Gastrocnemius medialis (tissue), 4 donors: ENCODE measurements around the gene COL23A1. TPM values are rescaled to one million over a fixed set of nuclear protein-coding genes. Genes with fewer than 3 reads are reported as not detected.
A peak's percentile ranks its signal among the peaks of the same experiment; 100 is the strongest.

Source experiments
- ATAC-seq, 2 donors: fragments of 150-250 bp; one replicate each; pipeline ENCODE4 v1.9.1; 2016
- DNase-seq, 2 donors: peaks; one replicate each; pipeline ENCODE4 v3.0.0-alpha.2; 2019
- H3K27ac ChIP-seq, 4 donors: fragments of 200-600 bp; sonication (generic); 1 replicate in 1 of 4; 2 replicates in 3 of 4; pipeline ENCODE4 v1.5.1; 2016 to 2018; ENCODE audit warnings: mild to moderate bottlenecking in 2 of 4, moderate library complexity in 1 of 4
- H3K27me3 ChIP-seq, 3 donors: fragments of 200-600 bp; sonication (generic) in 2 of 3; 1 replicate in 1 of 3; 2 replicates in 2 of 3; pipeline versions ENCODE4 v1.5.1 to v1.6.0; 2016 to 2019; ENCODE audit warnings: mild to moderate bottlenecking in 1 of 3, moderate library complexity in 1 of 3
- H3K36me3 ChIP-seq, 2 donors: fragments of 200-600 bp; sonication (generic) in 1 of 2; one replicate each; pipeline ENCODE4 v1.5.1; 2017 to 2018
- H3K4me1 ChIP-seq, 2 donors: fragments of 200-600 bp; sonication (generic) in 1 of 2; one replicate each; pipeline ENCODE4 v1.5.1; 2016 to 2017; ENCODE audit warnings: mild to moderate bottlenecking in 2 of 2
- H3K4me3 ChIP-seq, 4 donors: fragments of 200-600 bp; sonication (generic) in 3 of 4; 1 replicate in 1 of 4; 2 replicates in 3 of 4; pipeline ENCODE4 v1.5.1; 2016 to 2019; ENCODE audit warnings: mild to moderate bottlenecking in 2 of 4
- H3K9me3 ChIP-seq, 3 donors: fragments of 200-600 bp; sonication (generic) in 2 of 3; 1 replicate in 1 of 3; 2 replicates in 2 of 3; pipeline ENCODE4 v1.5.1; 2016 to 2019
- CTCF ChIP-seq, 5 experiments: fragments of 450-650 bp in 3 of 5; fragments of 200-600 bp in 2 of 5; sonication (generic) in 2 of 5; IDR thresholded peaks in 4 of 5; conservative IDR thresholded peaks in 1 of 5; 1 replicate in 4 of 5; 2 replicates in 1 of 5; pipeline ENCODE4 v1.5.1; 2016 to 2019; ENCODE audit warnings: antibody characterized with exemption in 5 of 5, mild to moderate bottlenecking in 3 of 5, moderate library complexity in 3 of 5
- POLR2A ChIP-seq, 2 donors: fragments of 450-650 bp; IDR thresholded peaks; one replicate each; pipeline ENCODE4 v1.6.1; 2017; ENCODE audit warnings: antibody characterized with exemption in 2 of 2, mild to moderate bottlenecking in 2 of 2, moderate library complexity in 2 of 2
- in situ Hi-C, 4 donors: fragments of 200-750 bp; cut with MboI; loops; one replicate each; pipeline versions ENCODE4 v1.15.0 to v1.8.0; 2017; ENCODE audit warnings: low sequenced_read_pairs in 4 of 4
- intact Hi-C: fragments of 100-400 bp; cut with DNase I; formaldehyde crosslinking; loops from one replicate; pipeline ENCODE4 v1.15.1; 2023; ENCODE audit warnings: low total_unique reads
- total RNA-seq, 4 donors: library from RNA; depleted of rRNA; stranded (reverse); fragments of >200 nt; gene quantifications; one replicate each; pipeline versions ENCODE4 v1.1.0 to v1.2.3, GENCODE V29; 2016

The COL23A1 gene
- total RNA-seq, 4 donors from 2014 or later: 0.62 to 1.1 (median 0.97) TPM; not detected in 1

GRCh38 chr5:178330791-178331404, 259.3 kb downstream of the COL23A1 start:
- TF ChIP-seq POLR2A (IDR thresholded peaks at IDR 0.05) (no peak), CTCF (IDR thresholded peaks at IDR 0.05 in 4 of 5, conservative IDR thresholded peaks at IDR 0.05 in 1 of 5) (no peak)
- Histone ChIP-seq H3K27ac (peak overlapping the region; percentile 84 to 91 (median 86)), H3K36me3 (no peaks in the 10 kb centered on the region), H3K9me3 (no peaks in the 10 kb centered on the region), H3K27me3 (no peaks in the 10 kb centered on the region), H3K4me1 (peaks cover 22 to 28% of the 10 kb centered on the region in 2 donors), H3K4me3 (no peak overlapping the region)
- in situ Hi-C loops (no loop called here), intact Hi-C loops (loop anchor here (1.0 to 5.0 kb wide), 5 partner anchors 66 to 260 kb away; no protein-coding TSS in a partner anchor)
- ATAC-seq (peak; percentile 13 to 59), DNase-seq (peak; percentile 27 to 43)

GRCh38 chr5:178328826-178329730, 261.1 kb downstream of the COL23A1 start:
- intact Hi-C loops: loop anchor here (5.0 kb wide), 1 partner anchor 223 kb away; no protein-coding TSS in a partner anchor
- Histone ChIP-seq H3K4me3 (no peak overlapping the region), H3K27me3 (no peaks in the 10 kb centered on the region), H3K4me1 (peaks cover 22 to 28% of the 10 kb centered on the region in 2 donors), H3K9me3 (no peaks in the 10 kb centered on the region), H3K27ac (no peak overlapping the region), H3K36me3 (no peaks in the 10 kb centered on the region)
- no peak for TF ChIP-seq POLR2A (IDR thresholded peaks at IDR 0.05)
- TF ChIP-seq CTCF (IDR thresholded peaks at IDR 0.05 in 4 of 5, conservative IDR thresholded peaks at IDR 0.05 in 1 of 5): no peak
- no peak for ATAC-seq
- DNase-seq: no peak
- in situ Hi-C loops: no loop called here

- H3K4me3 ChIP-seq: no peak overlapping the region
- in situ Hi-C loops (no loop called here), intact Hi-C loops (loop anchor here (5.0 kb wide), 1 partner anchor 224 kb away; no protein-coding TSS in a partner anchor)
- TF ChIP-seq CTCF (IDR thresholded peaks at IDR 0.05 in 4 of 5, conservative IDR thresholded peaks at IDR 0.05 in 1 of 5) (no peak), POLR2A (IDR thresholded peaks at IDR 0.05) (no peak)
- H3K27me3 ChIP-seq: no peaks in the 10 kb centered on the region
- H3K4me1 ChIP-seq: peaks cover 22 to 28% of the 10 kb centered on the region in 2 donors
- H3K9me3 ChIP-seq: no peaks in the 10 kb centered on the region
- H3K36me3 ChIP-seq: no peaks in the 10 kb centered on the region
- ATAC-seq: no peak
- DNase-seq: no peak
- no peak overlapping the region for H3K27ac ChIP-seq
Observed at GRCh38 chr5:178327931-178328711, 262.1 kb downstream of the COL23A1 start.

- Histone ChIP-seq H3K27me3 (no peaks in the 10 kb centered on the region), H3K36me3 (no peaks in the 10 kb centered on the region), H3K27ac (no peak overlapping the region), H3K4me1 (peaks cover 22 to 25% of the 10 kb centered on the region in 2 donors), H3K9me3 (no peaks in the 10 kb centered on the region), H3K4me3 (no peak overlapping the region)
- in situ Hi-C loops: no loop called here
- ATAC-seq (no peak), DNase-seq (no peak)
- intact Hi-C loops: loop anchor here (5.0 kb wide), 1 partner anchor 225 kb away; no protein-coding TSS in a partner anchor
- TF ChIP-seq POLR2A (IDR thresholded peaks at IDR 0.05) (no peak), CTCF (IDR thresholded peaks at IDR 0.05 in 4 of 5, conservative IDR thresholded peaks at IDR 0.05 in 1 of 5) (no peak)
Observed at GRCh38 chr5:178327446-178327845, 262.7 kb downstream of the COL23A1 start.
